GM12878 (cell line): ENCODE results near the gene HSFX4. TPM values are rescaled to one million over a fixed set of nuclear protein-coding genes. Genes with fewer than 3 reads are reported as not detected.
A peak's percentile ranks its signal among the peaks of the same experiment; 100 is the strongest.

Experiments used
- ATAC-seq: fragments of 200-7000 bp; cut with Tn5 transposase; 3 replicates; pipeline ENCODE4 v1.9.1; 2020; ENCODE audit warnings: mild to moderate bottlenecking, moderate library complexity
- BruUV-seq: library from RNA; stranded (reverse); fragments of 400-500 nt; replicated peaks from 2 replicates; lab custom pipeline; 2021; lab: Mats Ljungman, UMichigan
- CTCF ChIA-PET: fragments of 300-600 bp; sonication (Branson Sonifier 250); formaldehyde crosslinking; extraction: SDS; loops from one replicate; lab custom pipeline; 2021; ENCODE audit warnings: inconsistent platforms; lab: Yijun Ruan, JAX
- POLR2A ChIA-PET: fragments of 350-600 bp; formaldehyde crosslinking; extraction: SDS; loops from one replicate; lab custom pipeline; 2021; ENCODE audit warnings: inconsistent platforms; lab: Charles Lee
- RAD21 ChIA-PET: fragments of 300-600 bp; sonication (Branson Sonifier 250); formaldehyde crosslinking; loops from one replicate; lab custom pipeline; 2023; ENCODE audit warnings: antibody characterized with exemption; ENCODE audit not compliant: unreplicated experiment; lab: Charles Lee
- SMC1A ChIA-PET: fragments of 300-600 bp; sonication (Branson Sonifier 250); formaldehyde crosslinking; loops from one replicate; lab custom pipeline; 2023; ENCODE audit not compliant: unreplicated experiment, uncharacterized antibody; lab: Charles Lee
- DNase-seq: peaks from one replicate; pipeline ENCODE4 v3.0.0-alpha.2; 2011; ENCODE audit warnings: low read depth, low spot score
- FAIRE-seq: peaks from 3 replicates; lab custom pipeline; 2011; peaks lifted over from hg19 to GRCh38; lab: Jason Lieb, UNC
- H2AFZ ChIP-seq: 2 replicates; pipeline ENCODE4 v1.6.0; 2011; ENCODE audit warnings: low read depth, low read length, control low read depth; ENCODE audit not compliant: control insufficient read depth
- H3K27ac ChIP-seq: 2 replicates; pipeline ENCODE4 v1.5.1; 2011; ENCODE audit warnings: control low read depth; ENCODE audit not compliant: control insufficient read depth, insufficient read depth
- H3K27me3 ChIP-seq, 2 experiments: replicated peaks in 1 of 2; 2 replicates each; pipeline versions ENCODE4 v1.6.0 to v1.6.1; 2011; ENCODE audit warnings: low read length in 1 of 2; ENCODE audit not compliant: control insufficient read depth in 2 of 2, insufficient read depth in 2 of 2
- H3K36me3 ChIP-seq, 2 experiments: 2 replicates each; pipeline ENCODE4 v1.5.1; 2011; ENCODE audit warnings: low read length in 1 of 2; ENCODE audit not compliant: control insufficient read depth in 2 of 2, insufficient read depth in 2 of 2
- H3K4me1 ChIP-seq: 2 replicates; pipeline ENCODE4 v1.6.1; 2011; ENCODE audit warnings: mild to moderate bottlenecking, low read length, moderate library complexity, mixed read lengths; ENCODE audit not compliant: control insufficient read depth, insufficient read depth
- H3K4me2 ChIP-seq: 2 replicates; pipeline ENCODE4 v1.6.0; 2011; ENCODE audit warnings: control low read depth; ENCODE audit not compliant: control insufficient read depth, insufficient read depth
- H3K4me3 ChIP-seq: fragments of 200-600 bp; sonication (generic); 2 replicates; pipeline ENCODE4 v1.5.1; 2016
- H3K79me2 ChIP-seq: 2 replicates; pipeline ENCODE4 v1.6.0; 2011; ENCODE audit warnings: low read length; ENCODE audit not compliant: control insufficient read depth, insufficient read depth
- H3K9ac ChIP-seq: 2 replicates; pipeline ENCODE4 v1.8.0; 2011; ENCODE audit warnings: low read length, control low read depth, mixed read lengths; ENCODE audit not compliant: control insufficient read depth, insufficient read depth
- H3K9me3 ChIP-seq: replicated peaks from 3 replicates; pipeline ENCODE4 v1.5.1; 2011; ENCODE audit warnings: mild to moderate bottlenecking, low read length; ENCODE audit not compliant: control insufficient read depth, insufficient read depth
- H4K20me1 ChIP-seq: 2 replicates; pipeline ENCODE4 v1.6.0; 2011; ENCODE audit not compliant: control insufficient read depth, insufficient read depth
- BACH1 ChIP-seq: fragments of 450-650 bp; IDR thresholded peaks from 2 replicates; pipeline ENCODE4 v1.6.1; 2017; ENCODE audit warnings: mild to moderate bottlenecking, borderline replicate concordance
- CREB1 ChIP-seq: IDR thresholded peaks from 2 replicates; pipeline ENCODE4 v1.6.1; 2012; ENCODE audit warnings: low read depth, mild to moderate bottlenecking, inconsistent platforms
- CTCF ChIP-seq, 3 experiments: IDR thresholded peaks in 2 of 3; conservative IDR thresholded peaks in 1 of 3; 2 replicates each; pipeline ENCODE4 v1.5.1; 2011; ENCODE audit warnings: low read depth in 3 of 3, low read length in 3 of 3, mild to moderate bottlenecking in 3 of 3, control low read depth in 2 of 3, moderate library complexity in 2 of 3, inconsistent platforms in 1 of 3, mixed read lengths in 1 of 3; ENCODE audit not compliant: control insufficient read depth in 2 of 3, insufficient read depth in 1 of 3; ENCODE audit errors: extremely low read depth in 1 of 3
- E2F8 ChIP-seq: fragments of 450-650 bp; IDR thresholded peaks from 2 replicates; pipeline ENCODE4 v1.6.1; 2018; ENCODE audit warnings: mild to moderate bottlenecking, low read depth, moderate library complexity; ENCODE audit not compliant: partially characterized antibody
- IRF3 ChIP-seq: fragments of 450-650 bp; IDR thresholded peaks from 2 replicates; pipeline ENCODE4 v1.6.1; 2014; ENCODE audit warnings: mild to moderate bottlenecking
- RAD21 ChIP-seq: IDR thresholded peaks from 2 replicates; pipeline ENCODE4 v1.6.1; 2011; ENCODE audit warnings: mild to moderate bottlenecking, low read depth, low read length, moderate library complexity; ENCODE audit not compliant: insufficient read depth
- RB1 ChIP-seq: fragments of 450-650 bp; formaldehyde crosslinking; IDR thresholded peaks from 2 replicates; pipeline ENCODE4 v1.6.1; 2017; ENCODE audit warnings: mild to moderate bottlenecking, borderline replicate concordance
- SMC3 ChIP-seq: IDR thresholded peaks from 2 replicates; pipeline ENCODE4 v1.6.1; 2011; ENCODE audit warnings: low read length, improper control_type of control experiment, borderline replicate concordance
- TARDBP ChIP-seq: IDR thresholded peaks from 2 replicates; pipeline ENCODE4 v1.6.1; 2016; ENCODE audit warnings: borderline replicate concordance
- ZNF687 ChIP-seq: fragments of 450-650 bp; IDR thresholded peaks from 2 replicates; pipeline ENCODE4 v1.6.1; 2017; ENCODE audit warnings: mild to moderate bottlenecking, moderate library complexity
- whole genome bisulfite sequencing: methylation state at CpG from one replicate; pipeline ENCODE4 v1.1.6; 2016; ENCODE audit warnings: low lambda C conversion rate; ENCODE audit not compliant: insufficient replicate concordance, insufficient coverage; ENCODE audit errors: missing lambda C conversion rate; 5-methylcytosine and 5-hydroxymethylcytosine counted together
- in situ Hi-C: fragments of 300-500 bp; cut with MboI; formaldehyde crosslinking; loops from 9 replicates; pipeline ENCODE4 v1.14.3; 2018; ENCODE audit warnings: mixed read lengths
- intact Hi-C: fragments of 100-400 bp; cut with micrococcal nuclease; formaldehyde crosslinking; loops from one replicate; pipeline ENCODE4 v1.14.2; 2022; ENCODE audit not compliant: unreplicated experiment
- polyA plus RNA-seq, 11 experiments: library from polyadenylated mRNA; depleted of rRNA in 4 of 11; unstranded in 6 of 11; stranded (reverse) in 5 of 11; fragments of >200 nt; fragmentation: Nextera tagmentation in 4 of 11; fragmentation: Illumina TruSeq in 1 of 11; extraction: Ambion mirVana in 4 of 11; extraction: Trizol in 1 of 11; gene quantifications; 1 replicate in 1 of 11; 2 replicates in 10 of 11; pipeline versions ENCODE4 v1.2.1 to v1.2.3, GENCODE V29; 2011 to 2016; ENCODE audit warnings: inconsistent platforms in 2 of 11, missing spikeins in 2 of 11, low read depth in 1 of 11
- total RNA-seq, 4 experiments: library from RNA; depleted of rRNA in 3 of 4; stranded (reverse); fragments of >200 nt in 3 of 4; fragmentation: Illumina TruSeq in 1 of 4; extraction: Trizol in 1 of 4; gene quantifications; 2 replicates each; pipeline versions ENCODE4 v1.2.1 to v1.2.3, GENCODE V29; 2013 to 2021

HSFX4 gene
- total and polyA plus RNA-seq, 10 of the 15 experiments (the other 5 are each of a cell fraction or from before 2014, with no cell fraction given), result 0.11 to 0.24 (median 0.21) TPM; not detected in 6

GRCh38 chrX:149950681-149951080 lies 21.3 kb downstream of the HSFX4 start:
- no peaks in the 10 kb centered on the region for H3K4me1 ChIP-seq
- ChIA-PET RAD21 (interaction anchor here (1.0 kb wide), 1 partner anchor 152 kb away, joined by 3 read pairs; no protein-coding TSS in a partner anchor), SMC1A (interaction anchor here (0.8 to 1.0 kb wide), 2 partner anchors 79 to 536 kb away, joined by 3 to 6 read pairs; no protein-coding TSS in a partner anchor), POLR2A (interaction anchor here (0.6 kb wide), 1 partner anchor 929 kb away, joined by 5 read pairs; no protein-coding TSS in a partner anchor), CTCF (interaction anchor here (0.7 to 1.2 kb wide), 9 partner anchors 9 to 765 kb away, joined by 3 to 4 read pairs (median 3); no protein-coding TSS in a partner anchor)
- H3K27ac ChIP-seq, result no peak overlapping the region
- in situ Hi-C loops (loop anchor here (10.0 to 25.0 kb wide), 2 partner anchors 537 to 764 kb away; no protein-coding TSS in a partner anchor), intact Hi-C loops (no loop called here)
- H3K27me3 ChIP-seq, result no peaks in the 10 kb centered on the region
- no peaks in the 10 kb centered on the region for H3K36me3 ChIP-seq
- BruUV-seq, result no TSS peak
- 0% methylated on average over 1 of the region's 1 CpG for WGBS
- no peaks in the 10 kb centered on the region for H3K79me2 ChIP-seq
- DNase-seq, result no peak
- peak; percentile 44 for FAIRE-seq
- no peak overlapping the region for H2AFZ ChIP-seq
- H4K20me1 ChIP-seq, result no peaks in the 10 kb centered on the region
- H3K4me3 ChIP-seq, result no peak overlapping the region
- H3K9me3 ChIP-seq, result no peaks in the 10 kb centered on the region
- H3K9ac ChIP-seq, result no peak overlapping the region
- no peak overlapping the region for H3K4me2 ChIP-seq
- ATAC-seq, result peak; percentile 53; the same call in 2 of the 3 replicates
- TF ChIP-seq E2F8 (no peak), CTCF (IDR thresholded peaks at IDR 0.05 in 2 of 3, conservative IDR thresholded peaks at IDR 0.05 in 1 of 3; ENCODE audit: control insufficient read depth in 2 of 3, extremely low read depth in 1 of 3, insufficient read depth in 1 of 3, low read depth in 3 of 3, low read length in 3 of 3) (peak; percentile 39 to 46 (median 39)), SMC3 (peak; percentile 36; the same call in 1 of the 2 replicates), RB1 (no peak), ZNF687 (no peak), BACH1 (no peak), RAD21 (peak; percentile 52), CREB1 (no peak), TARDBP (no peak), IRF3 (no peak)
